Lung microvascular endothelial cell (primary cell): ENCODE data around the gene MTG2. TPM values are rescaled to one million over a fixed set of nuclear protein-coding genes. Genes with fewer than 3 reads are reported as not detected.
A peak's percentile ranks its signal among the peaks of the same experiment; 100 is the strongest.
"Not testable (repeated sequence)": the region's sequence is repeated elsewhere in the genome, so short reads cannot be mapped to it uniquely, and the experiment has no call there.

Experiments used
- DNase-seq, 2 donors: peaks; one replicate each; pipeline versions ENCODE4 v3.0.0 to v3.0.0-alpha.2; 2010; ENCODE audit warnings: low read depth in 2 of 2
- total RNA-seq: library from RNA; depleted of rRNA; stranded (reverse); fragments of >200 nt; gene quantifications from 2 replicates; pipeline ENCODE4 v1.2.1, GENCODE V29; 2014

MTG2 gene
- total RNA-seq, 1 donor from 2014 or later = 10.9 TPM

DNA sequence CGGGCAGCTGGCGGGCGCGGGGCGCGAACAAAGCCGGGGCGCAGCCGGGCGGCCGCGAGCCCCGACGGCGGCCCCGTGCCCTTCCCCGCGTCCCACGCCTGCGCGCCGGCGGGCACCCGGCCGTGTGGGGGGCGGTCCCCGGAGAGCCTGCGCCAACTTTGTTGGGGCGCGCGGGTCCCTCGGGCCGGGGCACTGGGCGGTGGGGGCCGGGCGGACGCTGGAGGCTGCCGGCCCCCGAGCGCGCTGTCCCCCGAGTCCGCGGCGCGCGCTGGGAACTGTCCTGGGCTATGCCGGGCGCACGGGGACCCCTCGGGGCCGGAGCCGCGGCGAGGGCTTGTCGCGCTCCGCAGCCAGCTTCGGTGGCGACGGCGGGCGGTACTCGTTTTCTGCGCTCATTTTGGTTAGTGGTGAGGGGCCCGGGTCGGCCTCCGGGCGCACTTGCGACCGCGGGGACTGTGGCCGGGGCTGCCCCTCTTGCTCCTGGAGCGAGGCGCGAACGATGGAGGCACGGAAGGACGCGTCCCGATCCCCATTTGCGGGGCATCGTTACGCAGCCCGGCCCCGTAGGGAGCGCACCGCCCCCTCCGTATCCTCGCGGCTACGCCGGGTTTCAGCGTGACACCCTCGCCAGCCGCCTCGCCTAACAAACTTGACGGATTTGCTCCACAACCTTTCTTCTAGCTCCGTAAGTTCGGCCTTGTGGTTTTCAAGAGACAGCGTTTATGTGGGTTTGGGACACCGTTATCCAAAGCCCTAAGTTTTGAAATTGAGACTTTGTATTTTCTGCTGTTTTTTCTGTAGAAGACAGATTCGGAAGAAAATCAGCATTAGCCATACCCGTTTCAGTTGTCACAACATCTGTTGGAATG, 38.6 kb upstream of the MTG2 start:
- DNase-seq = peak; percentile 79 to 80

- no peak for DNase-seq
Measured at GRCh38 chr20:62145688-62146018, 37.2 kb upstream of the MTG2 start.

DNA sequence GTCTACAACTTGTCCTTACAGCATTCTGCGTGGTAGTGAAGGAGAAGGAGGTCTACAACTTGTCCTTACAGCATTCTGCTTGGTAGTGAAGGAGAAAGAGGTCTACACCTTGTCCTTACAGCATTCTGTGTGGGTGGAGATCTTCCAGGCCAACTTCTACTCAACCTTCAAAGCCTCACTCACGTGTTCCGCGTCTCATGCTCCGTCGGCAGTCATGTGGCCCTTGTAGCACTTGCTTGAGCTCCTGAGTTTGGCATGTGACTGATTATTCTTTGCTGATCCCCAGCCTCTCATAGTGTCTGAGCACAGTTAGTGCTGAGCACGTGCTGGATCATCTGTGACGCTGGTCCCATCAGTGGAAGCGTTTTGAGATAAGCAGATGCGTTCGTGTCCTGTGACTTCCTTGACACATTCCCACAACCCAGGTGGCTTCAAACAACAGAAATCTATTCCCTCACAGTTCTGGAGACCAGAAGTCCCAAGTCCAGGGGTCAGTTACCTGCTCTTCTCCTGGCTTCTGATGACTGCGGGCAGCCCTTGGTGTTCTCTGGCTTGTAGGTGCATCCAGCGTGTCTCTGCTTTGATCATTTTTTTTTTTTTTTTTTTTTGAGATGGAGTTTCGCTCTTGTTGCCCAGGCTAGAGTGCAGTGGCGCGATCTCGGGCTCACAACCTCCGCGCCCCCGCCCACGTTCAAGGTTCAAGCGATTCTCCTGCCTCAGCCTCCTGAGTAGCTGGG, 36.6 kb upstream of the MTG2 start:
- DNase-seq = no peak

GRCh38 chr20:62147125-62147524, 35.7 kb upstream of the MTG2 start:
- DNase-seq = no peak

- DNase-seq = no peak
Measured at GRCh38 chr20:62147528-62147927, 35.3 kb upstream of the MTG2 start.

GRCh38 chr20:62148383-62148782, 34.4 kb upstream of the MTG2 start:
- DNase-seq = not testable (repeated sequence)

DNA sequence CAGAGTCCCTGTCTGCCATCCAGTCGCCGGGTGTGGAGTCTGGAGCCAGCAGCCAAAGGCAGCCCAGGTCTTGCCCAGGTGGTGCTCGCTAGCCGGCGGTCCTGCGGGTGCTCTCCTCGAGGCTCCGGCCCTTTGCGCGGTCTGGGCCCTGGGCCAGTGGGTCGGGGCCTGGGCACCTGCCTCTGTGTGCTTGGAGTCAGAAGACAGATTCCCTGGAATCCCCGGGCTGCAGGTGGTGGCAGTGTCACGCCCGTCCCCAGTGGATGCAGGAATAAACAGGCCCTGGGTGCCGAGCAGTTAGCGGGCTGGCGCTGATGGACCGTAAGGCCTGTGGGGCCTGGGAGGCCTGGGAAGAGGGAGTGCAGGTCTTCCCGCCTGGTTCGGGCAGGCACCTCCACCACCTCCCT, 33.9 kb upstream of the MTG2 start:
- peak in 1 of 2 donors; percentile 19 for DNase-seq

GRCh38 chr20:62149532-62150309, 33.1 kb upstream of the MTG2 start:
- peak; percentile 7 to 83 for DNase-seq

DNA sequence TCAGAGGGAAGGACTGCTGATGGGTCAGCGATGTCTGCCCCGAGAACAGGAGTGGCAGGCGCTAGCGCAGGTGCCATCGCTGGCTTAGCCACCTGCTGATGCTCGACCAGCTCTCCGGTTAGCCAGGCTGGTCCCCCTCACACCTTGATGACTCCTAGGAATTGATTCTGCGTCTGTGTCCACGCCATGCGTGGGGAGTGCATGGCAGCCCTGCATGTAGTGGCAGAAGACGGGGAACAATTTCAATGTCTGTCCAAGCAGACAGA, 32.6 kb upstream of the MTG2 start:
- DNase-seq = no peak

DNA sequence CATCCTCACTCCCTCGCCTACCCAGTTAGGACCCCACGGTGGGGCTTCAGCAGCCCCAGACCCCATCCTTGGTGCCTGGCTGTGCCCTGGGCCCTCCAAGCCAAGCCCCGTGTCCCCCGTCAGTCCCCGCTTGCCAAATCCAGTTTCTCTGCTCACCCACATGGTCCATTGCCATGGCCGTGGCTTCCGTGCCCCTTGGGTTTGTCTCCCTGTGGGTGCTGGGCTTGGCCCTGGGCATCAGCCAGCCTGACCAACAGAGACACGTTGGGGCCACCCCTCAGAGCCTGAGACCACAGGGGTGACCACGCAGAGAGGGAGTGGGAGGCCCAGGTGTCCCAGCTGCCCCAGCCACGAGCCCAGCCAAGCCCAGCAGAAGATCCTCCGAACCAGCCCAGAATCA, 31.6 kb upstream of the MTG2 start:
- DNase-seq = no peak

GRCh38 chr20:62151835-62152364, 30.9 kb upstream of the MTG2 start:
- no peak for DNase-seq

GRCh38 chr20:62155428-62156253, 27.2 kb upstream of the MTG2 start:
- DNase-seq = no peak

GRCh38 chr20:62156254-62156556, 26.6 kb upstream of the MTG2 start:
- DNase-seq = no peak

- DNase-seq = peak; percentile 55 to 73
Measured at GRCh38 chr20:62156592-62157386, 26.0 kb upstream of the MTG2 start.

DNA sequence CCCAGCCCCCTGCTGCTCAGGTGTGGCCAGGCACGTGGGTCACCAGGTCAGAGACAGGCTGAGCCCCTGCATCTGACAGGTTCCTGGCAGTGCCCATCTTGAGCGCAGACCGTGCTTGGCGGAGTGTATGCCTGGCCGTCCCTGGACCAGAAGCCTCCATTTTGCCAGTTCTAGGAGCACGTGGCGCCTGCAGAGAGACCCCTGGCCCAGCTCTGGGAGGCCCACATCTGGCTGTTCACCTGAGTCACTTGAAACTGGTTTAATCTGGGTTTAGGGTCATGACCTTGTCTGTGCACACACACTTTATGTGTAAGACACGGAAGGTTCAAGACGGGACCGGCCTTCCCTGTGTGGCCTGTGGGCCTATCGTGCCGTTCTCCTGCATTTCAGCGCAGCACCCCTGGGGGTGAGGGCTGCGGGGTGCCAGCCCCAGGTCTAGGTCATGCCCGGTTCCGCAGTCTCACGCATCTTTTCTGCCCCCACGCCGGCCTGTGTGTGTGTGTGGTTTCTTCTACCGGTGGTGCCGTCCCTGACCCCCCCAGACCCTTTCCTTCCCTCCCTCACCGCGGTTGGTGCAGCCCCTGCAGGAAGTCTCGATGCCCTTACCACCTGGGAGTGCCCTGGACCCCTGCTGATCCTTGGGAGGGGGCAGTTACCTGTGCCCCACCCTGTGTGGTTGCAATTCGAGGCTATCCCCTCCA, 25.3 kb upstream of the MTG2 start:
- no peak for DNase-seq

GRCh38 chr20:62158088-62158400, 24.8 kb upstream of the MTG2 start:
- no peak for DNase-seq

DNA sequence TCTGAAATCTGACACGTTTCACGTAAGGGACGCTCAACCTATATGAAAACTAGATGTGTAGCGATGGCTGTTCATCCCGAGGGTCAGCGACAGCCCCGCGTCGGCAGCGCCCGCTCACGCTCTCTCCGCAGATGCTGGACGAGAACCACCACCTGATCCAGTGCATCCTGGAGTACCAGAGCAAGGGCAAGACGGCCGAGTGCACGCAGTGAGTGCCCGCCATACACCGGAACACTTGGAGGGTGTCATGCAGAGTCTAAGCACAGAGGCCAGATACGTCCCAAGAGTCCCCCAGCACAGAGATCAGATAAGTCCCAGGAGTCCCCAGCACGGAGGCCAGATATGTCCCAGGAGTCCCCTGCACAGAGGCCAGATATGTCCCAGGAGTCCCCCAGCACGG, 24.3 kb upstream of the MTG2 start:
- DNase-seq = no peak

DNA sequence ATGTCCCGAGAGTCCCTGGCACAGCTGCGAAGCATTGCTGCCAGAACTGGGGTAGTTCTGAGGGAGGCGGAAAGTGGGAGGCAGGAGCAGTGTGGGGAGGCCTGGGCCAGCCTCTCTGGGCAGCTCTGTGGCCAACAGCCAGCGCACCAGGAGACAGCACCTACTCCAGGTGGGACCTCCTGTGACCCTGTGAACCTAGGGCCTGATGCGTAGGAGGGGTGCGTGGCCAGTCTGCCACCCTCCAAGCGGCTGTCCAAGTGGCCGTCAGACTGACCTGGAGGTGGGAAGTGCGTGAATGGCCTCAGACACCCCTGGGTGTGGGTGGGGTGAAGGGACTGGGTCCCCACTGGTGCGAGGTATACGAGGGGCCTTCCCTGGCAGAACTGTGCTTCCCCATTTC, 23.8 kb upstream of the MTG2 start:
- DNase-seq = no peak

- no peak for DNase-seq
Measured at GRCh38 chr20:62159839-62160238, 23.0 kb upstream of the MTG2 start.

- DNase-seq = no peak
Measured at GRCh38 chr20:62160253-62160652, 22.6 kb upstream of the MTG2 start.
